Dendritic cell treated with granulocyte-macrophage colony-stimulating factor and Interleukin-4, amounts not matched to agents 40 ng/mL and 50 ng/mL, for 4 days (primary cell): ENCODE measurements around the gene UCKL1.
A peak's percentile ranks its signal among the peaks of the same experiment; 100 is the strongest.
"Not testable (repeated sequence)": the region's sequence is repeated elsewhere in the genome, so short reads cannot be mapped to it uniquely, and the experiment has no call there.

Source experiments
- H3K27ac Mint-ChIP-seq: one replicate; pipeline ENCODE4 v1.8.0; 2022; ENCODE audit warnings: mild to moderate bottlenecking, mixed read lengths
- H3K27me3 Mint-ChIP-seq: one replicate; pipeline ENCODE4 v1.8.0; 2022; ENCODE audit warnings: mild to moderate bottlenecking, mixed read lengths
- H3K36me3 Mint-ChIP-seq: one replicate; pipeline ENCODE4 v1.8.0; 2022; ENCODE audit warnings: low read depth, mixed read lengths
- H3K4me1 Mint-ChIP-seq: one replicate; pipeline ENCODE4 v1.8.0; 2022; ENCODE audit warnings: low read depth, mixed read lengths
- H3K4me3 Mint-ChIP-seq: one replicate; pipeline ENCODE4 v1.8.0; 2022; ENCODE audit warnings: mild to moderate bottlenecking, moderate library complexity, mixed read lengths
- H3K9me3 Mint-ChIP-seq: one replicate; pipeline ENCODE4 v1.8.0; 2022; ENCODE audit warnings: mixed read lengths
- intact Hi-C: fragments of 100-400 bp; cut with micrococcal nuclease; formaldehyde crosslinking; loops from one replicate; pipeline ENCODE4 v1.15.0; 2022

UCKL1 gene

GRCh38 chr20:63968136-63968927, 12.1 kb upstream of the UCKL1 start:
- H3K27me3 Mint-ChIP-seq: peaks cover 31% of the 10 kb centered on the region
- H3K4me1 Mint-ChIP-seq: peaks cover 14% of the 10 kb centered on the region
- H3K27ac Mint-ChIP-seq: peak overlapping the region; percentile 71
- H3K9me3 Mint-ChIP-seq: peaks cover 8% of the 10 kb centered on the region
- peaks cover 35% of the 10 kb centered on the region for H3K36me3 Mint-ChIP-seq
- intact Hi-C loops: no loop called here
- H3K4me3 Mint-ChIP-seq: peak overlapping the region; percentile 79

- intact Hi-C loops: no loop called here
- H3K4me3 Mint-ChIP-seq: no peak overlapping the region
- H3K27me3 Mint-ChIP-seq: peaks cover 24% of the 10 kb centered on the region
- H3K36me3 Mint-ChIP-seq: peaks cover 43% of the 10 kb centered on the region
- H3K27ac Mint-ChIP-seq: no peak overlapping the region
- H3K9me3 Mint-ChIP-seq: peaks cover 8% of the 10 kb centered on the region
- H3K4me1 Mint-ChIP-seq: peaks cover 11% of the 10 kb centered on the region
Measured at GRCh38 chr20:63967330-63968135, 11.3 kb upstream of the UCKL1 start.

- peaks cover 49% of the 10 kb centered on the region for H3K36me3 Mint-ChIP-seq
- H3K4me3 Mint-ChIP-seq: no peak overlapping the region
- H3K27ac Mint-ChIP-seq: no peak overlapping the region
- intact Hi-C loops: no loop called here
- peaks cover 11% of the 10 kb centered on the region for H3K4me1 Mint-ChIP-seq
- peaks cover 8% of the 10 kb centered on the region for H3K9me3 Mint-ChIP-seq
- peaks cover 22% of the 10 kb centered on the region for H3K27me3 Mint-ChIP-seq
Measured at GRCh38 chr20:63966944-63967322, 10.7 kb upstream of the UCKL1 start.

GRCh38 chr20:63966172-63966943, 10.1 kb upstream of the UCKL1 start:
- no peak overlapping the region for H3K27ac Mint-ChIP-seq
- H3K36me3 Mint-ChIP-seq: peaks cover 55% of the 10 kb centered on the region
- peaks cover 11% of the 10 kb centered on the region for H3K4me1 Mint-ChIP-seq
- H3K27me3 Mint-ChIP-seq: peaks cover 22% of the 10 kb centered on the region
- intact Hi-C loops: no loop called here
- H3K9me3 Mint-ChIP-seq: peaks cover 8% of the 10 kb centered on the region
- no peak overlapping the region for H3K4me3 Mint-ChIP-seq

- H3K9me3 Mint-ChIP-seq: peaks cover 8% of the 10 kb centered on the region
- intact Hi-C loops: no loop called here
- H3K27ac Mint-ChIP-seq: no peak overlapping the region
- no peak overlapping the region for H3K4me3 Mint-ChIP-seq
- H3K4me1 Mint-ChIP-seq: peaks cover 11% of the 10 kb centered on the region
- peaks cover 69% of the 10 kb centered on the region for H3K36me3 Mint-ChIP-seq
- H3K27me3 Mint-ChIP-seq: peaks cover 10% of the 10 kb centered on the region
Measured at GRCh38 chr20:63964412-63964811, 8.2 kb upstream of the UCKL1 start.

GRCh38 chr20:63963784-63964301, 7.6 kb upstream of the UCKL1 start:
- H3K36me3 Mint-ChIP-seq: peaks cover 74% of the 10 kb centered on the region
- H3K4me3 Mint-ChIP-seq: no peak overlapping the region
- H3K4me1 Mint-ChIP-seq: peaks cover 9% of the 10 kb centered on the region
- peaks cover 8% of the 10 kb centered on the region for H3K27me3 Mint-ChIP-seq
- intact Hi-C loops: no loop called here
- peaks cover 8% of the 10 kb centered on the region for H3K9me3 Mint-ChIP-seq
- no peak overlapping the region for H3K27ac Mint-ChIP-seq

GRCh38 chr20:63963348-63963741, 7.1 kb upstream of the UCKL1 start:
- Mint-ChIP-seq H3K27ac (no peak overlapping the region), H3K27me3 (peaks cover 3% of the 10 kb centered on the region), H3K4me3 (no peak overlapping the region), H3K9me3 (peaks cover 8% of the 10 kb centered on the region), H3K36me3 (peaks cover 76% of the 10 kb centered on the region), H3K4me1 (peaks cover 4% of the 10 kb centered on the region)
- intact Hi-C loops: no loop called here

- peaks cover 2% of the 10 kb centered on the region for H3K27me3 Mint-ChIP-seq
- H3K4me1 Mint-ChIP-seq: peaks cover 6% of the 10 kb centered on the region
- H3K36me3 Mint-ChIP-seq: peaks cover 75% of the 10 kb centered on the region
- peaks cover 8% of the 10 kb centered on the region for H3K9me3 Mint-ChIP-seq
- H3K4me3 Mint-ChIP-seq: no peak overlapping the region
- no peak overlapping the region for H3K27ac Mint-ChIP-seq
- intact Hi-C loops: no loop called here
Measured at GRCh38 chr20:63962426-63963347, 6.5 kb upstream of the UCKL1 start.

- H3K27me3 Mint-ChIP-seq: peaks cover 2% of the 10 kb centered on the region
- peaks cover 8% of the 10 kb centered on the region for H3K9me3 Mint-ChIP-seq
- intact Hi-C loops: no loop called here
- peaks cover 14% of the 10 kb centered on the region for H3K4me1 Mint-ChIP-seq
- peaks cover 66% of the 10 kb centered on the region for H3K36me3 Mint-ChIP-seq
- H3K27ac Mint-ChIP-seq: no peak overlapping the region
- no peak overlapping the region for H3K4me3 Mint-ChIP-seq
Measured at GRCh38 chr20:63961664-63962425, 5.6 kb upstream of the UCKL1 start.

- H3K9me3 Mint-ChIP-seq, H3K27ac Mint-ChIP-seq, H3K27me3 Mint-ChIP-seq, intact Hi-C loops, H3K4me3 Mint-ChIP-seq: not testable (repeated sequence)
- Mint-ChIP-seq H3K4me1 (peaks cover 14% of the 10 kb centered on the region), H3K36me3 (peaks cover 60% of the 10 kb centered on the region)
Measured at GRCh38 chr20:63960654-63961621, 4.7 kb upstream of the UCKL1 start.

- Mint-ChIP-seq H3K27ac (no peak overlapping the region), H3K4me3 (no peak overlapping the region), H3K36me3 (peaks cover 66% of the 10 kb centered on the region), H3K9me3 (no peaks in the 10 kb centered on the region), H3K4me1 (peaks cover 20% of the 10 kb centered on the region), H3K27me3 (peaks cover 2% of the 10 kb centered on the region)
- intact Hi-C loops: loop anchor here (5.0 kb wide), 1 partner anchor 422 kb away; the partner anchor contains the start of gene PTK6
Measured at GRCh38 chr20:63959699-63960075, 3.5 kb upstream of the UCKL1 start.
